ELR (cell line): ENCODE data around the gene COL19A1.
"Not testable (repeated sequence)": the region's sequence is repeated elsewhere in the genome, so short reads cannot be mapped to it uniquely, and the experiment has no call there.

Source experiments
- DNase-seq: peaks from one replicate; pipeline ENCODE4 v3.0.0-alpha.2; 2015; ENCODE audit warnings: low read depth

COL19A1 gene

DNA sequence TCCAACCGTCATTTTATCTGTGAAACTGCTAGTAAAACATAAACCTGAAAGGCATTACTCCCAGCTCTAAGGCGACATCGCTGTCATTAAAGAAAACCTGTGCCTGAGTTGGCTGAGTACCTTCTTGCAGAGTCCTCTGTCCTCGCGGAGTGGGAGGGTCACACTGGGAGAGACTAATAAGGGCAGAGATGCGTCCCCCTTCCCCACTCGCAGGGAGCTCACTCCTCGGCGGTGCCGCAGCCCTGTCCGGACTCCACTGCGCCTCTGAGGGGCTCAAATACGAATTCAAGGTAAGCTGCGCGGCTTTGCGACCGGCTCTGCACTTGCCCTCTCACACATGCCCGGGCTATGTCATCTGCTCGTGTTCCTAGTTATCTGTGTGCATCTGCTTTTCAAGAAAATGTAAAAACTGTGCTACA is at the start of gene COL19A1:
COL19A1 (plus strand) TSS at position 206 of the 419 bp plus-strand sequence. CDS start 13,012 bp downstream, outside the sequence.
- peak; percentile 6 for DNase-seq

- DNase-seq = no peak
Measured at GRCh38 chr6:69816569-69816968, 49.8 kb upstream of the COL19A1 start.

GRCh38 chr6:69817358-69817757 is 49.0 kb upstream of the COL19A1 start:
- no peak for DNase-seq

DNA sequence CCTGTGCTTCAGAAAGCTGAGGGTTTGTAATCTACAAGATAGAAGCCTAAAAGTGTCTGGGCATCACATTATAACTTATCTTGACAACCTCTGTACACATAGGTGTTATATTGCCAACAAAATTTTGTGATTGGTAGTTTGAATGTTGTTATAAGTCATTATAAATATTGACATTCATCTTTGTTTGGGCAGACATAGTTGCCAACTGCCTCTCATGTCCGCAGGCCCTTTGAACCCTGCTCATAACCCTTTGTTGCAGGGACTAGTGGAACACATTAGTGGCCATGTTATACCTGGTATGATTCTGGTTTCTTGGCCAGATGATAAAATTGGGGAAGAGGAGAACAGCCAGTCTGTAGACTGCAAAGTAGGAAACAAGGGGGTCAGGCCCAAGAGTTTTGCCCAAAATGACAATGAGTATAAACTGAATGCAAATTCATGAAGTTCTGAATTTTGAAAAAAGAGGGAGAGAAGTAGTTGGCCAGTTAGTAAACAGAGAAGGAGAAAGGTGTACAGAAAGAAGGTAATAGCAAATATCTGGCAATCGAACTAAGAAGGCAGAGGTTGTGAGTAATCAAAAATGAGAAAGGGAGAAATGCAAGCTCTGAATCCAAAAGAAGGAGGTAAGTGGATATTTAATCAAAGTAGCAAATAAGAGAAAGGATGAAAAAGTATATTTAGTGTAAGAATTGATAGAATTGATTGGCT is 48.0 kb upstream of the COL19A1 start:
- DNase-seq = no peak

- DNase-seq = no peak
Measured at GRCh38 chr6:69819138-69819537, 47.2 kb upstream of the COL19A1 start.

GRCh38 chr6:69820018-69820417 is 46.3 kb upstream of the COL19A1 start:
- no peak for DNase-seq

GRCh38 chr6:69820438-69820837 is 45.9 kb upstream of the COL19A1 start:
- no peak for DNase-seq

GRCh38 chr6:69824355-69824754 is 42.0 kb upstream of the COL19A1 start:
- not testable (repeated sequence) for DNase-seq

- DNase-seq = peak; percentile 7
Measured at GRCh38 chr6:69825904-69826303, 40.5 kb upstream of the COL19A1 start.

DNA sequence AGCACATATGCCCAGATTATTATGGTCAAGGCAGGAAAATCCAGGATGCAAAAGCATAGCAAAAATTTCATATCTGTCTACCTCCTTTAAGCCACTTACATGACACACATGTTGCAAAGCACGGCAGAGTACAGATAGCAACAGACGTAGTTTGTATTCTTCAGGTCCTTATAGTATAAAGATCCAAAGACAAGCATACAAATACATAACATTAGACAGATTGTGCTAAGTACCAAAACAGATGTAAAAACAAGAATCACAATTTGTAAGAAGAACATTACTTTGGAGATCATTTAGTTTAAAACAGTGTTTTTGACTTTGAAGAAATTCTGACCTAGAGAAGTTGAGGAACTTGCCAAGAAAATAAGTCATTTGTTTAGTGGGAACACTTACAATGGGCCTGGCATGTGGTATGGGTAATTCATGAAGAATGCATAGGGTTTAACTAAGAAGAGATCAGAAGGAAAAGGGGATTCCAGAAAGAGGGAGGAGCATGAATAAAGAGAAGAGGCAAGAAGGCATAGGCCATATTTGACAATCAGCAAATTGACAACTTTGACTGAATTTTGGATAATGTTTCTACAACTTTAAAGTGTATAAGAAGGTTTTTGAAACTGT is 39.0 kb upstream of the COL19A1 start:
- peak; percentile 53 for DNase-seq

DNA sequence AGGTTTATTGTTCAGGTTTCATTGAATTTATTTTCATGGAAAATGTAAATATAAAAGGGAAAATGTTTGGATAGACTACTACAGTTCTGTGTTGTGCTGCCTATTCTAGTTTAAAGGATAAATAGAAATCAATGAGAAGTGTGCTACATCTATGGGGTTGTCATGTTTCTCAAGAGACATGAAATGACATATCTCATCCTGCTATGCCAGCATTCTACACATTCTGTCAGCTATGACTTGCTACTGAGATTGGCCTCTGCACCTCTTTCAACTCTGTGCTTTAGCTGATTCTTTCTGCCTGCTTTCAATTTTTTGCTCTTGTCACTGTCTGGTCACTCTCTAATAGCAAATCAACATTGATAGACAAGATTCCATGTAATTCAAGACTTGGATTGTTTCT is 33.8 kb upstream of the COL19A1 start:
- no peak for DNase-seq

GRCh38 chr6:69835414-69836179 is 30.8 kb upstream of the COL19A1 start:
- DNase-seq = peak; percentile 77

GRCh38 chr6:69841862-69842261 is 24.5 kb upstream of the COL19A1 start:
- DNase-seq = no peak

- DNase-seq = no peak
Measured at GRCh38 chr6:69843189-69843588, 23.2 kb upstream of the COL19A1 start.

GRCh38 chr6:69846312-69846711 is 20.0 kb upstream of the COL19A1 start:
- DNase-seq = no peak

- no peak for DNase-seq
Measured at GRCh38 chr6:69846770-69847491, 19.4 kb upstream of the COL19A1 start.

DNA sequence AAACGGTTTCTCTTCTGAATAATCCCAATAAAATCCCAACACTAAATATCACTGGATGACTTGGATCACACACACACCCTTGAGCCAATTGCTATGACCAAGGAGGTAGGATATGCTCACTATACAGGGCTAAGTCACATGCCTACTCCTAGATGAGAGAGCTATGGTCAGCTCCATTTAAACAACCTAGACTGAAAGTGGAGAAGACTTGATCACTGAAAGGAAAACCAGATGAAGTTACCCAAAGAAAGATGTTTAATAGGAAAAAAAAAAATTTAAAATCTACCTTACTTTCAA is 18.9 kb upstream of the COL19A1 start:
- DNase-seq = no peak

DNA sequence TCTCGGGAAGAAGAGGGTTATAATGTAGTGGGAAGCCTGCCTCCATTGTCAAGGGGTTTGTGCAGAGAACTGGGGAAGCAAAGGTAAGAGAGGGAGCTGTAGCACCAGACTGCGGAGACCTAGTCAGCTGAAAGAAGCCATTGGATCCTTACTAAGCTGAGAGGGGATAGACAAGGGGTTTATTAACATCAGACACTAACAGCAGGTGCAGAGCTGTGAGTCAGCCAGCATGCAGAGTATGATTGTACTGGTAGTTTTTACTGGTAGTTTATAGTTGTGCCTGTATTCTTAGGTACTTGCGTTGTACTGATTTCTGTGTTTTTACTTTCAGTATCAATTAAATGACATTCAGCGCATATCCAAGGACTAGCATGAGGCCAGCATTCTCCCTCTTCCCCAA is 17.8 kb upstream of the COL19A1 start:
- no peak for DNase-seq

- no peak for DNase-seq
Measured at GRCh38 chr6:69852706-69853105, 13.7 kb upstream of the COL19A1 start.

- DNase-seq = no peak
Measured at GRCh38 chr6:69861986-69862385, 4.4 kb upstream of the COL19A1 start.

GRCh38 chr6:69863766-69864165 is 2.6 kb upstream of the COL19A1 start:
- no peak for DNase-seq

DNA sequence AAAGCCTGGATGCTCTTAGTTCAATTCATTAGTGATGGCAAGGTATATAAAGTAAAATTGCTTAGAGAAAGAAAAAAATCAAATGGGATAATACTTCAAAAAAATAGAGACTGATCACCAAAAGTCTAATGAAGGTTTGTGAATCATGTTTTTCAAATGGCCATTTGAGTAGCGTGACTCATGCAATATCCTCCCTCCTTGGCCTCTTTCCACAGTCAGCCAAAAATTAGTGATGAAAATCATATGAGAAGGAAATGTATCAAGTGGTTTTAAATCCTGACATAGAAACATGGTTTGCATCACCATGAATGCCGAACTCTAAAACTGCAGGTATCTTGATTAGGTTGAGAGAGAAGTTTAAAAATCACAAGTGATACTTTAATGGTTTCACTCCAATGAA is 1.2 kb upstream of the COL19A1 start:
- DNase-seq = peak; percentile 59
